Measurements from ENCODE around the gene NFATC2.
A peak's percentile ranks its signal among the peaks of the same experiment; 100 is the strongest.
"Not testable (repeated sequence)": the region's sequence is repeated elsewhere in the genome, so short reads cannot be mapped to it uniquely, and the experiment has no call there.

Gene NFATC2

GRCh38 chr20:51562027-51562331 is 19.5 kb upstream of the NFATC2 start:
- Histone ChIP-seq H3K9ac (ENCODE audit: low read depth, low read length) (peak overlapping the region; percentile 55; the same call in 1 of the 2 replicates), H3K9me3 (ENCODE audit: control insufficient read depth, insufficient read depth, low read length) (no peaks in the 10 kb centered on the region), H3K36me3 (ENCODE audit: insufficient read depth, low read length) (no peaks in the 10 kb centered on the region), H3K4me1 (ENCODE audit: insufficient read depth, low read length) (peaks cover 9% of the 10 kb centered on the region; the same call in 1 of the 2 replicates)

- H3K4me1 ChIP-seq (ENCODE audit: insufficient read depth, low read length), result peaks cover 9% of the 10 kb centered on the region; the same call in 1 of the 2 replicates
- H3K9ac ChIP-seq (ENCODE audit: low read depth, low read length), result no peak overlapping the region
- no peaks in the 10 kb centered on the region for H3K9me3 ChIP-seq (ENCODE audit: control insufficient read depth, insufficient read depth, low read length)
- H3K36me3 ChIP-seq (ENCODE audit: insufficient read depth, low read length), result no peaks in the 10 kb centered on the region
These were observed 18.2 kb upstream of the NFATC2 start for GRCh38 chr20:51560550-51561307.

GRCh38 chr20:51560042-51560441 is 17.5 kb upstream of the NFATC2 start:
- Histone ChIP-seq H3K36me3 (ENCODE audit: insufficient read depth, low read length) (no peaks in the 10 kb centered on the region), H3K4me1 (ENCODE audit: insufficient read depth, low read length) (peaks cover 9% of the 10 kb centered on the region; the same call in 1 of the 2 replicates), H3K9ac (ENCODE audit: low read depth, low read length) (no peak overlapping the region), H3K9me3 (ENCODE audit: control insufficient read depth, insufficient read depth, low read length) (no peaks in the 10 kb centered on the region)

GRCh38 chr20:51554538-51555165 is 12.1 kb upstream of the NFATC2 start:
- Histone ChIP-seq H3K9me3 (ENCODE audit: control insufficient read depth, insufficient read depth, low read length) (no peaks in the 10 kb centered on the region), H3K9ac (ENCODE audit: low read depth, low read length) (no peak overlapping the region), H3K36me3 (ENCODE audit: insufficient read depth, low read length) (no peaks in the 10 kb centered on the region), H3K4me1 (ENCODE audit: insufficient read depth, low read length) (no peaks in the 10 kb centered on the region)

DNA sequence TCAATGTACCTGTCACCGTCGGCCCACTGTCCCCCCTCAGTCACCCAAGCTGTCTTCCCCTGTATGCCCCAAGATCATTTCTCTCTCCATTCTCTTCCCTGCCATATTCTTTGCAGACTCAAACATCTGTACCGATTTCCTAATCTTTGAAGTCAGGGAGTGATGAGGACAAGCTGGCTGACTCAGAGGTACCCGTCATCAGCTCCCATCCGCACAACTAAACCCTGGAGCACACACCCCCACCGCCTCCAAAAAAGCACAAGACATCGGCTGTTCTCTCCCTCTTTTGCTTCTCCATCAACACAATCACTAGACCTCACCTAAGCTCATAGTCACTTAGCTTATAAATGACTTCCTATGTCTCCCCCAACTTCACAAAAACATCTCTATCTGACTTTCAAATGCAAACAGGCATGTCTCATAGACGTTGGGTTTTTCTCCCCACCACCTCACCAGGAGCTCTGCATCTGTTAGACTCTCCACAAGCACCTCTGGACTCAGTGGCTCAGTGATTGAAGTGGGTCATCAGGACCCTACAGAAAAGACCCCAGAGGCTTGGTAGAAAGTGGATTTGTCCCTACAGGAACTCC is 11.5 kb upstream of the NFATC2 start:
- no peak overlapping the region for H3K9ac ChIP-seq (ENCODE audit: low read depth, low read length)
- H3K36me3 ChIP-seq (ENCODE audit: insufficient read depth, low read length), result no peaks in the 10 kb centered on the region
- no peaks in the 10 kb centered on the region for H3K4me1 ChIP-seq (ENCODE audit: insufficient read depth, low read length)
- no peaks in the 10 kb centered on the region for H3K9me3 ChIP-seq (ENCODE audit: control insufficient read depth, insufficient read depth, low read length)

DNA sequence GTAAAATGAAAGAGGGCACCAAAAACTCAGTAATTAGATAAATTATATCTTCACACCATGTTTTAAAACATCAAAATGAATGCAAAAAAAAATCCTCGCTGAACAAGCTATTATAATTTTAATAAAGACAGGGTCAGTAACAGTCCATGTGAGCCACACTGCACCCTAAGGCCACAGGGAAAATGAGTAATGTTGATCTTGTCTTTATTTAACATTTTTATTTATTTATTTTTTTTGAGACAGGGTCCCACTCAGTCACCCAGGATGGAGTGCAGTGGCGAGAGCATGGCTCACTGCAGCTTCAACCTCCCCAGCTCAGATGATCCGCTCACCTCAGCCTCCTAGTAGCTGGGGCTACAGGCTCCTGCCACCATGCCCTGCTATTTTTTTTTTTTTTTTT is 8.7 kb upstream of the NFATC2 start:
- Histone ChIP-seq H3K9me3 (ENCODE audit: control insufficient read depth, insufficient read depth, low read length) (no peaks in the 10 kb centered on the region), H3K9ac (ENCODE audit: low read depth, low read length) (no peak overlapping the region), H3K36me3 (ENCODE audit: insufficient read depth, low read length) (no peaks in the 10 kb centered on the region), H3K4me1 (ENCODE audit: insufficient read depth, low read length) (no peaks in the 10 kb centered on the region)

- H3K9ac ChIP-seq (ENCODE audit: low read depth, low read length), result no peak overlapping the region
- no peaks in the 10 kb centered on the region for H3K4me1 ChIP-seq (ENCODE audit: insufficient read depth, low read length)
- no peaks in the 10 kb centered on the region for H3K36me3 ChIP-seq (ENCODE audit: insufficient read depth, low read length)
- H3K9me3 ChIP-seq (ENCODE audit: control insufficient read depth, insufficient read depth, low read length), result no peaks in the 10 kb centered on the region
These were observed 7.0 kb upstream of the NFATC2 start for GRCh38 chr20:51549474-51549873.

- no peaks in the 10 kb centered on the region for H3K4me1 ChIP-seq (ENCODE audit: insufficient read depth, low read length)
- H3K36me3 ChIP-seq (ENCODE audit: insufficient read depth, low read length), result no peaks in the 10 kb centered on the region
- H3K9ac ChIP-seq (ENCODE audit: low read depth, low read length), result no peak overlapping the region
- H3K9me3 ChIP-seq (ENCODE audit: control insufficient read depth, insufficient read depth, low read length), result no peaks in the 10 kb centered on the region
These were observed 5.4 kb upstream of the NFATC2 start for GRCh38 chr20:51547951-51548350.

DNA sequence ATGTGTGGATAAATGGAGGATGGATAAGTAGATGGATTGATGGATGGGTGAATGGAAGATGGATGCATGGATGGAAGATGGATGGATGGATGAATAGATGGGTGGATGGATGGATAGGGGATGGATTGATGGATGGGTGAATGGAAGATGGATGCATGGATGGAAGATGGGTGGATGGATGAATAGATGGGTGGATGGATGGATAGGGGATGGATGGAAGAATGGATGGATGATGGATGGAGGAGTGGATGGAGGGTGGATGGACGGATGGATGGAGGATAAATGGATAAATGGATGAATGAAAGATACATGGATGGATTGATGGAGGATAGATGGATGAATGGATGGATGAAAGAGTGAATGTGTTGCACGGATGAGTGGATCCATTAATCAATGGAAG is 3.0 kb upstream of the NFATC2 start:
- H3K9ac ChIP-seq (ENCODE audit: low read depth, low read length), result no peak overlapping the region
- H3K4me1 ChIP-seq (ENCODE audit: insufficient read depth, low read length), result no peaks in the 10 kb centered on the region; the same call in 1 of the 2 replicates
- H3K36me3 ChIP-seq (ENCODE audit: insufficient read depth, low read length), result no peaks in the 10 kb centered on the region
- no peaks in the 10 kb centered on the region for H3K9me3 ChIP-seq (ENCODE audit: control insufficient read depth, insufficient read depth, low read length)

GRCh38 chr20:51543422-51543788 is 886 bp upstream of the NFATC2 start:
- Histone ChIP-seq H3K9ac (ENCODE audit: low read depth, low read length) (no peak overlapping the region), H3K36me3 (ENCODE audit: insufficient read depth, low read length) (no peaks in the 10 kb centered on the region), H3K4me1 (ENCODE audit: insufficient read depth, low read length) (no peaks in the 10 kb centered on the region; the same call in 1 of the 2 replicates), H3K9me3 (ENCODE audit: control insufficient read depth, insufficient read depth, low read length) (no peaks in the 10 kb centered on the region)

- peak overlapping the region; percentile 56; the same call in 1 of the 2 replicates for H3K9ac ChIP-seq (ENCODE audit: low read depth, low read length)
These were observed 417 bp downstream of the NFATC2 start for GRCh38 chr20:51542033-51542570.

GRCh38 chr20:51541189-51542032 is 1.1 kb downstream of the NFATC2 start:
- Histone ChIP-seq H3K36me3 (ENCODE audit: insufficient read depth, low read length) (no peaks in the 10 kb centered on the region), H3K9ac (ENCODE audit: low read depth, low read length) (no peak overlapping the region), H3K4me1 (ENCODE audit: insufficient read depth, low read length) (no peaks in the 10 kb centered on the region; the same call in 1 of the 2 replicates)

More at GRCh38 chr20:51542033-51542570, 417 bp downstream of the NFATC2 start:
- Histone ChIP-seq H3K36me3 (ENCODE audit: insufficient read depth, low read length) (no peaks in the 10 kb centered on the region), H3K4me1 (ENCODE audit: insufficient read depth, low read length) (no peaks in the 10 kb centered on the region; the same call in 1 of the 2 replicates), H3K9me3 (ENCODE audit: control insufficient read depth, insufficient read depth, low read length) (no peaks in the 10 kb centered on the region)

GRCh38 chr20:51540580-51540979 is 1.9 kb downstream of the NFATC2 start:
- no peak overlapping the region for H3K9ac ChIP-seq (ENCODE audit: low read depth, low read length)
- H3K36me3 ChIP-seq (ENCODE audit: insufficient read depth, low read length), result no peaks in the 10 kb centered on the region
- H3K4me1 ChIP-seq (ENCODE audit: insufficient read depth, low read length), result no peaks in the 10 kb centered on the region; the same call in 1 of the 2 replicates
- no peaks in the 10 kb centered on the region for H3K9me3 ChIP-seq (ENCODE audit: control insufficient read depth, insufficient read depth, low read length)

More at GRCh38 chr20:51541189-51542032, 1.1 kb downstream of the NFATC2 start:
- H3K9me3 ChIP-seq (ENCODE audit: control insufficient read depth, insufficient read depth, low read length), result no peaks in the 10 kb centered on the region

DNA sequence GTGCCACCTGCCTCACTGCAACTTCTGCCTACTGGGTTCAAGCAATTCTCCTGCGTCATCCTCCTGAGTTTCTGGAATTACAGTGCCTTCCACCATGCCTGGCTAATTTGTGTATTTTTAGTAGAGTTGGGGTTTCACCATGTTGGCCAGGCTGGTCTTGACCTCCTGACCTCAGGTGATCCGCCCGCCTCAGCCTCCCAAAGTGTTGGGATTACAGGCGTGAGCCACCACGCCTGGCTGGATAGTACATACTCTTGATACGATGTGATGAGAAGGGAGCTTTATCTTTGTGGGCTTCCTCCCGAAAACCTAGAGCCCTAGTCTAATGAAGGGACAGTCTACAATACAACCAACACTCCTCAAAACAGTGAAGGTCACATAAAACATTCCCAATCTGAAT is 2.4 kb downstream of the NFATC2 start:
- H3K4me1 ChIP-seq (ENCODE audit: insufficient read depth, low read length), result not testable (repeated sequence)

More for the DNA sequence above, 2.4 kb downstream of the NFATC2 start:
- not testable (repeated sequence) for H3K36me3 ChIP-seq (ENCODE audit: insufficient read depth, low read length); H3K9ac ChIP-seq (ENCODE audit: low read depth, low read length); H3K9me3 ChIP-seq (ENCODE audit: control insufficient read depth, insufficient read depth, low read length)
